H1 (cell line): Measurements from ENCODE around the gene EIF2S2. TPM values are rescaled to one million over a fixed set of nuclear protein-coding genes. Genes with fewer than 3 reads are reported as not detected.

ENCODE experiments used
- CTCF ChIA-PET: fragments of 300-600 bp; sonication (Branson Sonifier 250); formaldehyde crosslinking; loops from one replicate; lab custom pipeline; 2021; ENCODE audit not compliant: partially characterized antibody; lab: Charles Lee
- POLR2A ChIA-PET: fragments of 300-600 bp; sonication (Branson Sonifier 250); formaldehyde crosslinking; loops from one replicate; lab custom pipeline; 2021; ENCODE audit warnings: inconsistent platforms; ENCODE audit not compliant: partially characterized antibody; lab: Charles Lee
- DNase-seq, 2 experiments: peaks; one replicate each; pipeline versions ENCODE4 v3.0.0 to v3.0.0-alpha.2; 2010 to 2022; ENCODE audit warnings: low spot score in 2 of 2, low read depth in 1 of 2, mixed read lengths in 1 of 2
- FAIRE-seq: peaks from 2 replicates; lab custom pipeline; 2011; peaks lifted over from hg19 to GRCh38; lab: Jason Lieb, UNC
- H2AFZ ChIP-seq: 2 replicates; pipeline ENCODE4 v1.8.1; 2012; ENCODE audit warnings: low read length, inconsistent platforms
- H2AK5ac ChIP-seq: 2 replicates; pipeline ENCODE4 v1.6.1; 2013; ENCODE audit warnings: low read depth, low read length
- H2BK120ac ChIP-seq: replicated peaks from 2 replicates; pipeline ENCODE3; 2013; ENCODE audit warnings: low read depth, low read length, inconsistent platforms
- H2BK12ac ChIP-seq: 2 replicates; pipeline ENCODE4 v1.6.1; 2013; ENCODE audit warnings: low read depth, low read length
- H2BK15ac ChIP-seq: 2 replicates; pipeline ENCODE4 v1.6.1; 2013; ENCODE audit warnings: low read length
- H2BK20ac ChIP-seq: 2 replicates; pipeline ENCODE4 v1.6.1; 2013; ENCODE audit warnings: low read length
- H2BK5ac ChIP-seq: 2 replicates; pipeline ENCODE4 v1.6.1; 2013; ENCODE audit warnings: low read depth, low read length
- H3K14ac ChIP-seq: 2 replicates; pipeline ENCODE4 v1.6.1; 2013; ENCODE audit warnings: inconsistent platforms; ENCODE audit not compliant: insufficient read length
- H3K18ac ChIP-seq: 2 replicates; pipeline ENCODE4 v1.6.1; 2013; ENCODE audit warnings: low read length; ENCODE audit errors: extremely low read depth
- H3K23ac ChIP-seq: 2 replicates; pipeline ENCODE4 v1.6.1; 2013; ENCODE audit warnings: inconsistent platforms; ENCODE audit not compliant: insufficient read length
- H3K23me2 ChIP-seq: 2 replicates; pipeline ENCODE4 v1.6.1; 2013; ENCODE audit warnings: low read depth, low read length
- H3K27ac ChIP-seq: 2 replicates; pipeline ENCODE4 v1.6.1; 2011; ENCODE audit warnings: low read depth, low read length, inconsistent platforms
- H3K27me3 ChIP-seq, 4 experiments: replicated peaks in 1 of 4; 1 replicate in 1 of 4; 2 replicates in 3 of 4; pipeline versions ENCODE4 v1.6.1 to v1.8.1; 2011 to 2013; ENCODE audit warnings: low read length in 3 of 4, mild to moderate bottlenecking in 3 of 4, inconsistent platforms in 2 of 4, mixed read lengths in 2 of 4, moderate library complexity in 1 of 4; ENCODE audit not compliant: control insufficient read depth in 3 of 4, insufficient read depth in 3 of 4; ENCODE audit errors: extremely low read depth in 1 of 4
- H3K36me3 ChIP-seq, 4 experiments: 2 replicates each; pipeline versions ENCODE4 v1.6.1 to v1.8.1; 2011 to 2013; ENCODE audit warnings: mild to moderate bottlenecking in 4 of 4, low read length in 3 of 4, moderate library complexity in 2 of 4, control low read depth in 1 of 4, inconsistent platforms in 1 of 4; ENCODE audit not compliant: insufficient read depth in 4 of 4, control insufficient read depth in 2 of 4
- H3K4ac ChIP-seq: replicated peaks from 2 replicates; pipeline ENCODE3; 2013; ENCODE audit warnings: low read length, low read depth, mixed read lengths, inconsistent platforms; ENCODE audit not compliant: insufficient read length
- H3K4me1 ChIP-seq, 4 experiments: replicated peaks in 1 of 4; 1 replicate in 1 of 4; 2 replicates in 3 of 4; pipeline versions ENCODE4 v1.6.1 to v1.8.1; 2011 to 2013; ENCODE audit warnings: low read length in 3 of 4, inconsistent platforms in 2 of 4, mixed read lengths in 1 of 4; ENCODE audit not compliant: insufficient read depth in 4 of 4, control insufficient read depth in 3 of 4
- H3K4me2 ChIP-seq, 2 experiments: 2 replicates each; pipeline versions ENCODE4 v1.6.1 to v1.8.1; 2011 to 2013; ENCODE audit warnings: low read depth in 2 of 2, low read length in 2 of 2, control low read depth in 1 of 2, inconsistent platforms in 1 of 2, mild to moderate bottlenecking in 1 of 2; ENCODE audit not compliant: insufficient read depth in 1 of 2
- H3K4me3 ChIP-seq, 4 experiments: fragments of 200-600, 300-600 bp in 1 of 4; sonication (generic), shearing (Covaris generic), sonication (Bioruptor Twin) in 1 of 4; 2 replicates each; pipeline versions ENCODE4 v1.5.1 to v1.8.1; 2011 to 2016; ENCODE audit warnings: low read length in 4 of 4, low read depth in 3 of 4, control low read depth in 2 of 4, inconsistent platforms in 2 of 4, mild to moderate bottlenecking in 2 of 4, mixed read lengths in 1 of 4, moderate library complexity in 1 of 4; ENCODE audit not compliant: insufficient read depth in 2 of 4; ENCODE audit errors: extremely low read depth in 1 of 4
- H3K56ac ChIP-seq: replicated peaks from 2 replicates; pipeline ENCODE3; 2013; ENCODE audit warnings: low read depth, mild to moderate bottlenecking, mixed read lengths, low read length, inconsistent platforms; ENCODE audit not compliant: insufficient read length
- H3K79me1 ChIP-seq: 2 replicates; pipeline ENCODE4 v1.6.1; 2013; ENCODE audit warnings: low read depth, low read length, control low read depth
- H3K79me2 ChIP-seq, 2 experiments: 2 replicates each; pipeline versions ENCODE4 v1.6.1 to v1.8.1; 2012 to 2013; ENCODE audit warnings: low read length in 2 of 2, mild to moderate bottlenecking in 2 of 2, inconsistent platforms in 1 of 2; ENCODE audit not compliant: insufficient read depth in 2 of 2, control insufficient read depth in 1 of 2
- H3K9ac ChIP-seq, 4 experiments: replicated peaks in 1 of 4; 1 replicate in 1 of 4; 2 replicates in 3 of 4; pipeline versions ENCODE4 v1.6.1 to v1.8.1; 2011 to 2013; ENCODE audit warnings: low read depth in 3 of 4, low read length in 3 of 4, control low read depth in 2 of 4, mild to moderate bottlenecking in 2 of 4, moderate library complexity in 2 of 4, inconsistent platforms in 1 of 4; ENCODE audit errors: extremely low read depth in 1 of 4
- H3K9me3 ChIP-seq, 2 experiments: 2 replicates each; pipeline versions ENCODE4 v1.6.1 to v1.8.1; 2012 to 2013; ENCODE audit warnings: mild to moderate bottlenecking in 2 of 2, moderate library complexity in 2 of 2, control low read depth in 1 of 2, inconsistent platforms in 1 of 2, low read depth in 1 of 2, low read length in 1 of 2, mixed read lengths in 1 of 2; ENCODE audit not compliant: insufficient read depth in 2 of 2
- H4K20me1 ChIP-seq, 2 experiments: replicated peaks in 1 of 2; 2 replicates each; pipeline versions ENCODE3 to v1.8.1; 2011 to 2013; ENCODE audit warnings: inconsistent platforms in 2 of 2, low read length in 2 of 2, mild to moderate bottlenecking in 1 of 2; ENCODE audit not compliant: insufficient read depth in 2 of 2, control insufficient read depth in 1 of 2
- H4K5ac ChIP-seq: 2 replicates; pipeline ENCODE4 v1.6.1; 2013; ENCODE audit warnings: low read length, low read depth, mixed read lengths, inconsistent platforms; ENCODE audit not compliant: insufficient read length
- H4K8ac ChIP-seq: 2 replicates; pipeline ENCODE4 v1.8.0; 2013; ENCODE audit warnings: mild to moderate bottlenecking, moderate library complexity, low read length, inconsistent platforms; ENCODE audit not compliant: insufficient read depth; ENCODE audit errors: extremely low read depth
- H4K91ac ChIP-seq: replicated peaks from 2 replicates; pipeline ENCODE3; 2013; ENCODE audit warnings: low read length, mixed read lengths, inconsistent platforms; ENCODE audit not compliant: insufficient read length
- CHD2 ChIP-seq: IDR thresholded peaks from 2 replicates; pipeline ENCODE4 v1.6.1; 2012; ENCODE audit warnings: low read length, improper control_type of control experiment
- CREB1 ChIP-seq: IDR thresholded peaks from 2 replicates; pipeline ENCODE4 v1.6.1; 2012; ENCODE audit warnings: inconsistent platforms
- EZH2 ChIP-seq: fragments of 200-600 bp; sonication (generic); IDR thresholded peaks from 2 replicates; pipeline ENCODE4 v1.7.1; 2012; ENCODE audit warnings: low read depth, mild to moderate bottlenecking, moderate library complexity, low read length, inconsistent platforms; ENCODE audit not compliant: severe bottlenecking
- FOSL1 ChIP-seq: IDR thresholded peaks from 2 replicates; pipeline ENCODE4 v1.6.1; 2011; ENCODE audit warnings: mild to moderate bottlenecking, low read depth, low read length, moderate library complexity; ENCODE audit not compliant: insufficient read depth
- GABPA ChIP-seq: IDR thresholded peaks from 2 replicates; pipeline ENCODE4 v1.6.1; 2011; ENCODE audit warnings: mild to moderate bottlenecking, low read length, moderate library complexity, borderline replicate concordance; ENCODE audit not compliant: insufficient read depth
- KDM1A ChIP-seq: fragments of 200-600, 300-600 bp; sonication (generic); IDR thresholded peaks from 2 replicates; pipeline ENCODE4 v1.7.1; 2016; ENCODE audit warnings: mild to moderate bottlenecking, low read length, borderline replicate concordance
- NRF1 ChIP-seq: IDR thresholded peaks from 2 replicates; pipeline ENCODE4 v1.6.1; 2011; ENCODE audit warnings: mild to moderate bottlenecking, low read depth, low read length, improper control_type of control experiment
- RBBP5 ChIP-seq: IDR thresholded peaks from 2 replicates; pipeline ENCODE4 v1.7.1; 2012; ENCODE audit warnings: low read depth, mild to moderate bottlenecking, inconsistent platforms, low read length, moderate library complexity, borderline replicate concordance
- RXRA ChIP-seq: IDR thresholded peaks from 2 replicates; pipeline ENCODE4 v1.6.1; 2011; ENCODE audit warnings: low read depth, mild to moderate bottlenecking, low read length, moderate library complexity; ENCODE audit not compliant: insufficient read depth
- SIRT6 ChIP-seq: IDR thresholded peaks from one replicate; pipeline ENCODE4 v1.7.1; 2012; ENCODE audit warnings: low read length, inconsistent platforms
- SIX5 ChIP-seq: IDR thresholded peaks from 2 replicates; pipeline ENCODE4 v1.6.1; 2011; ENCODE audit warnings: mild to moderate bottlenecking, low read depth, low read length
- SP1 ChIP-seq: IDR thresholded peaks from 2 replicates; pipeline ENCODE4 v1.6.1; 2011; ENCODE audit warnings: low read depth, low read length
- SP2 ChIP-seq: IDR thresholded peaks from 2 replicates; pipeline ENCODE4 v1.6.1; 2012; ENCODE audit warnings: mild to moderate bottlenecking, low read length, inconsistent platforms
- SRF ChIP-seq: IDR thresholded peaks from 2 replicates; pipeline ENCODE4 v1.6.1; 2011; ENCODE audit warnings: mild to moderate bottlenecking, low read depth, low read length, moderate library complexity
- YY1 ChIP-seq: IDR thresholded peaks from 2 replicates; pipeline ENCODE4 v1.6.1; 2011; ENCODE audit warnings: low read depth, mild to moderate bottlenecking, low read length
- polyA plus RNA-seq, 7 experiments: library from polyadenylated mRNA; depleted of rRNA in 3 of 7; stranded (reverse) in 5 of 7; unstranded in 2 of 7; fragments of >200 nt in 5 of 7; fragments of 200-250 nt in 2 of 7; gene quantifications; 1 replicate in 5 of 7; 2 replicates in 1 of 7; 4 replicates in 1 of 7; pipeline versions ENCODE4 v1.2.1 to v1.2.3, GENCODE V29; 2011 to 2013; ENCODE audit warnings: missing spikeins in 2 of 7, mixed read lengths in 2 of 7
- total RNA-seq: library from RNA; stranded (reverse); fragmentation: NEBNext Ultra II Directional; extraction: Animal tissue kit (Norgen Biotek cat#: 25700); gene quantifications from 2 replicates; pipeline ENCODE4 v1.2.1, GENCODE V29; 2021
- TF ChIP-seq, protein P1 (sequence below): IDR thresholded peaks from 2 replicates; pipeline ENCODE4 v1.6.1; 2011; ENCODE audit warnings: low read length, improper control_type of control experiment

Gene EIF2S2
- total and polyA plus RNA-seq, 2 of the 8 experiments (the other 6 are each of a cell fraction or from before 2014, with no cell fraction given): 59.5 to 142 TPM

DNA sequence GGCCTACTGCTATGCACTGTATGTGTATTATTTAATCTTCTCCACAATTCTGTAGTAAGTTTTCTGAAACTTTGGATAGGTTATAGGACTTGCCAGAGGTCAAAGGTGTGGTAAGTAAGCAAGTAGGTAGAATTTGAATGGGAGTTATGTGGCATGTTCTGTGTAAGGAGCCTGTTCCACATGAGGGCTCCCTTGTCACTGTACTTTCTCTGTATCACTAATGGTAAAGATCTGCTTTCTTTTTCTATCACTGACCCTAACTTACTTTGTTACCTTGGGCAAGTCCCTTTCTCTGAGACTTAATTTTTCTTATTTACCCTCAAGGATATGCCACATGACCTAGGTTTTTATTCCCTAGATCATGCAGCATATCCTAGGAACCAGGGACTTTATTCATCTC, 50.3 kb downstream of the EIF2S2 start:
- no peak overlapping the region for H3K14ac ChIP-seq
- H3K27ac ChIP-seq: no peak overlapping the region
- H2BK12ac ChIP-seq: no peak overlapping the region
- H3K79me2 ChIP-seq: peaks cover 0 to 48% of the 10 kb centered on the region in 2 experiments; a peak in 1 of 4 replicates
- H4K91ac ChIP-seq: no peak overlapping the region
- FAIRE-seq: no peak
- H3K79me1 ChIP-seq: peaks cover 13% of the 10 kb centered on the region
- no peak for DNase-seq
- H3K27me3 ChIP-seq: no peaks in the 10 kb centered on the region
- H3K4me2 ChIP-seq: no peak overlapping the region
- no peak overlapping the region for H4K8ac ChIP-seq
- H2BK20ac ChIP-seq: no peak overlapping the region
- H2AFZ ChIP-seq: no peak overlapping the region
- H2BK5ac ChIP-seq: no peak overlapping the region
- peaks cover 0 to under 1% (median under 1%) of the 10 kb centered on the region in 4 experiments; a peak in 2 of 7 replicates for H3K4me1 ChIP-seq
- H3K23ac ChIP-seq: no peak overlapping the region
- H3K18ac ChIP-seq: no peak overlapping the region
- no peak overlapping the region for H2BK15ac ChIP-seq
- POLR2A ChIA-PET: interaction anchor here (1.8 kb wide), 1 partner anchor 8 kb away, joined by 4 read pairs; no protein-coding TSS in a partner anchor
- H3K23me2 ChIP-seq: no peaks in the 10 kb centered on the region
- CTCF ChIA-PET: interaction anchor here (2.3 kb wide), 1 partner anchor 39 kb away, joined by 7 read pairs; no protein-coding TSS in a partner anchor
- H3K9ac ChIP-seq: no peak overlapping the region
- no peak overlapping the region for H2BK120ac ChIP-seq
- H4K5ac ChIP-seq: no peak overlapping the region
- no peaks in the 10 kb centered on the region for H3K36me3 ChIP-seq
- H3K9me3 ChIP-seq: no peaks in the 10 kb centered on the region
- no peak overlapping the region for H2AK5ac ChIP-seq
- no peak overlapping the region for H3K4me3 ChIP-seq
- H3K56ac ChIP-seq: no peak overlapping the region
- H4K20me1 ChIP-seq: peaks cover 10 to 14% of the 10 kb centered on the region in 2 experiments
- H3K4ac ChIP-seq: no peak overlapping the region
- TF ChIP-seq FOSL1: no peak
- no peak for TF ChIP-seq SIRT6
- TF ChIP-seq, protein P1, sequence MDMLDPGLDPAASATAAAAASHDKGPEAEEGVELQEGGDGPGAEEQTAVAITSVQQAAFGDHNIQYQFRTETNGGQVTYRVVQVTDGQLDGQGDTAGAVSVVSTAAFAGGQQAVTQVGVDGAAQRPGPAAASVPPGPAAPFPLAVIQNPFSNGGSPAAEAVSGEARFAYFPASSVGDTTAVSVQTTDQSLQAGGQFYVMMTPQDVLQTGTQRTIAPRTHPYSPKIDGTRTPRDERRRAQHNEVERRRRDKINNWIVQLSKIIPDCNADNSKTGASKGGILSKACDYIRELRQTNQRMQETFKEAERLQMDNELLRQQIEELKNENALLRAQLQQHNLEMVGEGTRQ: no peak
- TF ChIP-seq CREB1: no peak
- no peak for TF ChIP-seq GABPA
- no peak for TF ChIP-seq KDM1A
- TF ChIP-seq RXRA: no peak
- no peak for TF ChIP-seq SIX5
- TF ChIP-seq CHD2: no peak
- TF ChIP-seq EZH2: no peak
- no peak for TF ChIP-seq SP2
- TF ChIP-seq SP1: no peak
- no peak for TF ChIP-seq NRF1
- TF ChIP-seq SRF: no peak
- TF ChIP-seq YY1: no peak
- no peak for TF ChIP-seq RBBP5
